HepG2 (cell line): Measurements from ENCODE around the gene DUS3L. TPM values are rescaled to one million over a fixed set of nuclear protein-coding genes. Genes with fewer than 3 reads are reported as not detected.
A peak's percentile ranks its signal among the peaks of the same experiment; 100 is the strongest.

Experiments
- CREM ChIP-seq, 2 experiments: sonication (generic) in 1 of 2; formaldehyde crosslinking in 1 of 2; IDR thresholded peaks; 2 replicates each; pipeline versions ENCODE4 v1.4.0 to v1.6.1; 2016 to 2020; ENCODE audit warnings: antibody characterized with exemption in 1 of 2, mild to moderate bottlenecking in 1 of 2, missing genetic modification reagents in 1 of 2
- CSRNP1 ChIP-seq: sonication (generic); formaldehyde crosslinking; IDR thresholded peaks from 2 replicates; pipeline ENCODE4 v1.8.1; 2023; ENCODE audit warnings: mild to moderate bottlenecking, missing genetic modification reagents
- EP300 ChIP-seq, 3 experiments: sonication (generic) in 1 of 3; formaldehyde crosslinking in 1 of 3; IDR thresholded peaks; 2 replicates each; pipeline versions ENCODE4 v1.5.1 to v1.6.1; 2011 to 2020; ENCODE audit warnings: low read depth in 2 of 3, low read length in 2 of 3, borderline replicate concordance in 1 of 3, improper control_type of control experiment in 1 of 3, mild to moderate bottlenecking in 1 of 3, missing genetic modification reagents in 1 of 3, moderate library complexity in 1 of 3
- ERF ChIP-seq: IDR thresholded peaks from 2 replicates; pipeline ENCODE4 v1.6.1; 2018; ENCODE audit warnings: missing biosample characterization, missing genetic modification reagents
- FOXK1 ChIP-seq: sonication (generic); formaldehyde crosslinking; IDR thresholded peaks from 2 replicates; pipeline ENCODE4 v1.4.0; 2020; ENCODE audit warnings: low read depth, missing genetic modification reagents, borderline replicate concordance
- GPBP1L1 ChIP-seq: sonication (generic); formaldehyde crosslinking; IDR thresholded peaks from 2 replicates; pipeline ENCODE4 v1.5.0; 2020; ENCODE audit warnings: mild to moderate bottlenecking, missing genetic modification reagents
- MBNL3 ChIP-seq: fragments of 250-450 bp; sonication (Bioruptor Pico); conservative IDR thresholded peaks from 2 replicates; pipeline ENCODE4 v1.8.0; 2022; ENCODE audit warnings: mild to moderate bottlenecking, inconsistent platforms
- MED1 ChIP-seq: sonication (generic); formaldehyde crosslinking; IDR thresholded peaks from 2 replicates; pipeline ENCODE4 v1.4.0; 2020; ENCODE audit warnings: missing genetic modification reagents
- MIER3 ChIP-seq: IDR thresholded peaks from 2 replicates; pipeline ENCODE4 v1.6.1; 2016; ENCODE audit warnings: missing compliant biosample characterization, borderline replicate concordance
- NFE2 ChIP-seq: sonication (generic); formaldehyde crosslinking; IDR thresholded peaks from 2 replicates; pipeline ENCODE4 v1.4.0; 2020; ENCODE audit warnings: missing genetic modification reagents
- NFIB ChIP-seq: sonication (generic); formaldehyde crosslinking; IDR thresholded peaks from 2 replicates; pipeline ENCODE4 v1.9.0; 2021; ENCODE audit warnings: missing genetic modification reagents, mild to moderate bottlenecking, borderline replicate concordance
- PLRG1 ChIP-seq: fragments of 450-650 bp; conservative IDR thresholded peaks from 2 replicates; pipeline ENCODE4 v1.6.1; 2016
- POGK ChIP-seq: sonication (generic); formaldehyde crosslinking; conservative IDR thresholded peaks from 2 replicates; pipeline ENCODE4 v1.8.0; 2022; ENCODE audit warnings: mild to moderate bottlenecking, moderate library complexity, missing genetic modification reagents
- SMAD3 ChIP-seq: sonication (generic); formaldehyde crosslinking; IDR thresholded peaks from 2 replicates; pipeline ENCODE4 v1.4.0; 2020; ENCODE audit warnings: missing genetic modification reagents
- TAF15 ChIP-seq: fragments of 200-400 bp; formaldehyde crosslinking; IDR thresholded peaks from one replicate; pipeline ENCODE4 v1.6.1; 2018; ENCODE audit warnings: mild to moderate bottlenecking, low read depth, low read length; ENCODE audit not compliant: poor library complexity, severe bottlenecking
- TRIM22 ChIP-seq: fragments of 450-650 bp; IDR thresholded peaks from 2 replicates; pipeline ENCODE4 v1.6.1; 2017
- ZNF10 ChIP-seq: sonication (generic); formaldehyde crosslinking; IDR thresholded peaks from 2 replicates; pipeline ENCODE4 v1.4.0; 2020; ENCODE audit warnings: mild to moderate bottlenecking, low read depth, missing genetic modification reagents, borderline replicate concordance
- polyA plus RNA-seq, 8 experiments: library from polyadenylated mRNA; depleted of rRNA in 3 of 8; stranded (reverse) in 7 of 8; unstranded in 1 of 8; fragments of >200 nt; fragmentation: Illumina TruSeq in 4 of 8; extraction: Trizol in 4 of 8; gene quantifications; 2 replicates each; pipeline versions ENCODE4 v1.2.1 to v1.2.3, GENCODE V29; 2011 to 2016; ENCODE audit warnings: low read depth in 4 of 8, missing spikeins in 1 of 8, mixed read lengths in 1 of 8; ENCODE audit not compliant: insufficient read depth in 1 of 8
- total RNA-seq, 5 experiments: library from RNA; depleted of rRNA; stranded (reverse); fragments of >200 nt; fragmentation: Illumina TruSeq; extraction: Trizol; gene quantifications; 2 replicates each; pipeline ENCODE4 v1.2.3, GENCODE V29; 2016; ENCODE audit warnings: low read depth in 1 of 5
- TF ChIP-seq, protein P1 (sequence below): sonication (generic); formaldehyde crosslinking; IDR thresholded peaks from 2 replicates; pipeline ENCODE4 v1.5.1; 2020; ENCODE audit warnings: mild to moderate bottlenecking, moderate library complexity, missing genetic modification reagents
- TF ChIP-seq, protein P2 (sequence below): IDR thresholded peaks from 2 replicates; pipeline ENCODE4 v1.6.1; 2016; ENCODE audit warnings: missing biosample characterization, missing genetic modification reagents, low read depth

DUS3L gene
- total and polyA plus RNA-seq, 2 of the 13 experiments (the other 11 are each of a cell fraction or from before 2014, with no cell fraction given), result 13.3 to 25.1 TPM

GRCh38 chr19:5822181-5822844 lies 31.4 kb upstream of the DUS3L start (continued):
- TF ChIP-seq CSRNP1 (no peak), MBNL3 (CRISPR knock-in tag) (no peak), TRIM22 (no peak), PLRG1 (no peak), NFE2 (CRISPR knock-in tag) (no peak), SMAD3 (CRISPR knock-in tag) (no peak), CREM (IDR thresholded peaks at IDR 0.05) (no peak), CREM (CRISPR knock-in tag; IDR thresholded peaks at IDR 0.05) (no peak), ZNF10 (CRISPR knock-in tag) (no peak), TAF15 (no peak), MED1 (no peak), GPBP1L1 (CRISPR knock-in tag) (no peak), EP300 (IDR thresholded peaks at IDR 0.05; ENCODE audit: low read depth in 2 of 2, low read length in 2 of 2) (no peak), EP300 (CRISPR knock-in tag; IDR thresholded peaks at IDR 0.05; ENCODE audit: borderline replicate concordance) (no peak), FOXK1 (CRISPR knock-in tag) (0 out of 2 replicates have a peak, but pooled peaks have one; percentile 19), POGK (CRISPR knock-in tag) (no peak), MIER3 (CRISPR knock-in tag) (peak; percentile 42; the same call in 1 of the 2 replicates), NFIB (CRISPR knock-in tag) (no peak), ERF (peak; percentile 39; the same call in 1 of the 2 replicates)
- TF ChIP-seq, protein P1, sequence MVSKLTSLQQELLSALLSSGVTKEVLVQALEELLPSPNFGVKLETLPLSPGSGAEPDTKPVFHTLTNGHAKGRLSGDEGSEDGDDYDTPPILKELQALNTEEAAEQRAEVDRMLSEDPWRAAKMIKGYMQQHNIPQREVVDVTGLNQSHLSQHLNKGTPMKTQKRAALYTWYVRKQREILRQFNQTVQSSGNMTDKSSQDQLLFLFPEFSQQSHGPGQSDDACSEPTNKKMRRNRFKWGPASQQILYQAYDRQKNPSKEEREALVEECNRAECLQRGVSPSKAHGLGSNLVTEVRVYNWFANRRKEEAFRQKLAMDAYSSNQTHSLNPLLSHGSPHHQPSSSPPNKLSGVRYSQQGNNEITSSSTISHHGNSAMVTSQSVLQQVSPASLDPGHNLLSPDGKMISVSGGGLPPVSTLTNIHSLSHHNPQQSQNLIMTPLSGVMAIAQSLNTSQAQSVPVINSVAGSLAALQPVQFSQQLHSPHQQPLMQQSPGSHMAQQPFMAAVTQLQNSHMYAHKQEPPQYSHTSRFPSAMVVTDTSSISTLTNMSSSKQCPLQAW (CRISPR knock-in tag), result no peak
- TF ChIP-seq, protein P2, sequence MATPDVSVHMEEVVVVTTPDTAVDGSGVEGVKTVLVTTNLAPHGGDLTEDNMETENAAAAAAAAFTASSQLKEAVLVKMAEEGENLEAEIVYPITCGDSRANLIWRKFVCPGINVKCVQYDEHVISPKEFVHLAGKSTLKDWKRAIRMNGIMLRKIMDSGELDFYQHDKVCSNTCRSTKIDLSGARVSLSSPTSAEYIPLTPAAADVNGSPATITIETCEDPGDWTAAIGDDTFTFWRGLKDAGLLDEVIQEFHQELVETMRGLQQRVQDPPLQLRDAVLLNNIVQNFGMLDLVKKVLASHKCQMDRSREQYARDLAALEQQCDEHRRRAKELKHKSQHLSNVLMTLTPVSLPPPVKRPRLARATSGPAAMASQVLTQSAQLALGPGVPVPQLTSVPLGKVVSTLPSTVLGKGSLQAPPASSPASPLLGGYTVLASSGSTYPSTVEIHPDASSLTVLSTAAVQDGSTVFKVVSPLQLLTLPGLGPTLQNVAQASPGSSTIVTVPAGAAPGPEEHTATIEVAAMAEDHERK (CRISPR knock-in tag), result no peak
